Vagina (tissue), 2 donors: ENCODE results near the gene MAML1. TPM values are rescaled to one million over a fixed set of nuclear protein-coding genes. Genes with fewer than 3 reads are reported as not detected.
"Not testable (repeated sequence)": the region's sequence is repeated elsewhere in the genome, so short reads cannot be mapped to it uniquely, and the experiment has no call there.

Experiments
- DNase-seq, 2 donors: peaks; one replicate each; pipeline ENCODE4 v3.0.0-alpha.2; 2017; ENCODE audit errors: extremely low spot score in 2 of 2
- H3K27ac ChIP-seq: fragments of 200-600 bp; sonication (generic); one replicate; pipeline ENCODE4 v1.5.1; 2019
- H3K27me3 ChIP-seq: fragments of 200-600 bp; sonication (generic); one replicate; pipeline ENCODE4 v1.5.1; 2019
- H3K36me3 ChIP-seq, 2 donors: fragments of 200-600 bp; sonication (generic); one replicate each; pipeline ENCODE4 v1.5.1; 2017 to 2019
- H3K4me1 ChIP-seq: fragments of 200-600 bp; sonication (generic); one replicate; pipeline ENCODE4 v1.5.1; 2019
- H3K4me3 ChIP-seq, 2 donors: fragments of 200-600 bp; sonication (generic); 1 replicate in 1 of 2; 2 replicates in 1 of 2; pipeline ENCODE4 v1.5.1; 2016 to 2019
- H3K9me3 ChIP-seq: fragments of 200-600 bp; sonication (generic); one replicate; pipeline ENCODE4 v1.5.1; 2019
- CTCF ChIP-seq, 3 experiments: fragments of 450-650 bp in 2 of 3; fragments of 200-600 bp in 1 of 3; sonication (generic) in 1 of 3; IDR thresholded peaks; one replicate each; pipeline ENCODE4 v1.5.1; 2017 to 2019; ENCODE audit warnings: antibody characterized with exemption in 3 of 3, mild to moderate bottlenecking in 2 of 3, moderate library complexity in 2 of 3
- POLR2A ChIP-seq, 2 donors: fragments of 450-650 bp; IDR thresholded peaks; one replicate each; pipeline ENCODE4 v1.6.1; 2017; ENCODE audit warnings: antibody characterized with exemption in 2 of 2, mild to moderate bottlenecking in 2 of 2, moderate library complexity in 2 of 2
- POLR2AphosphoS5 ChIP-seq, 2 donors: sonication (generic); formaldehyde crosslinking; IDR thresholded peaks; one replicate each; pipeline ENCODE4 v1.9.0; 2017; ENCODE audit warnings: antibody characterized with exemption in 2 of 2, mild to moderate bottlenecking in 2 of 2, low read depth in 1 of 2; ENCODE audit not compliant: insufficient read depth in 1 of 2
- intact Hi-C: fragments of 100-400 bp; cut with DNase I; formaldehyde crosslinking; loops from one replicate; pipeline ENCODE4 v1.15.1; 2023
- total RNA-seq: library from RNA; depleted of rRNA; stranded (reverse); fragments of >200 nt; gene quantifications from one replicate; pipeline ENCODE4 v1.2.3, GENCODE V29; 2016

Gene MAML1
- total RNA-seq: 25.3 TPM

- Histone ChIP-seq H3K4me1 (peaks cover 48% of the 10 kb centered on the region), H3K27me3 (no peaks in the 10 kb centered on the region), H3K4me3 (peak within 1 kb of the TSS; percentile 80 to 98), H3K9me3 (no peaks in the 10 kb centered on the region), H3K27ac (peak within 1 kb of the TSS; percentile 95), H3K36me3 (peaks cover 4 to 35% of the 10 kb centered on the region in 2 donors)
- TF ChIP-seq CTCF (IDR thresholded peaks at IDR 0.05): no peak
- TF ChIP-seq POLR2A (IDR thresholded peaks at IDR 0.05): peak; percentile 47 to 77
- TF ChIP-seq POLR2AphosphoS5 (IDR thresholded peaks at IDR 0.05; ENCODE audit: insufficient read depth in 1 of 2, low read depth in 1 of 2): peak; percentile 87 to 96
- DNase-seq: peak; percentile 100
- intact Hi-C loops: loop anchor here (2.0 kb wide), 1 partner anchor 34 kb away; the partner anchor contains the start of gene CANX
Observed at GRCh38 chr5:179732412-179732917, at the start of gene MAML1. TSS of gene MAML1 (plus strand) at chr5:179732822. CDS start at chr5:179733113, 291 bp downstream.

- H3K27me3 ChIP-seq, H3K36me3 ChIP-seq, H3K4me3 ChIP-seq, H3K9me3 ChIP-seq, DNase-seq, H3K27ac ChIP-seq, H3K4me1 ChIP-seq: not testable (repeated sequence)
- intact Hi-C loops: loop anchor here (10.0 kb wide), 1 partner anchor 106 kb away; the partner anchor contains the start of gene LTC4S
Observed at GRCh38 chr5:179689212-179689611, 43.4 kb upstream of the MAML1 start.

- intact Hi-C loops: no loop called here
- Histone ChIP-seq H3K9me3 (no peaks in the 10 kb centered on the region), H3K27me3 (no peaks in the 10 kb centered on the region), H3K4me1 (peaks cover 13% of the 10 kb centered on the region), H3K27ac (no peak overlapping the region), H3K36me3 (no peaks in the 10 kb centered on the region), H3K4me3 (no peak overlapping the region)
- DNase-seq: no peak
- TF ChIP-seq CTCF (IDR thresholded peaks at IDR 0.05) (no peak), POLR2AphosphoS5 (IDR thresholded peaks at IDR 0.05; ENCODE audit: insufficient read depth in 1 of 2, low read depth in 1 of 2) (no peak), POLR2A (IDR thresholded peaks at IDR 0.05) (no peak)
Observed at GRCh38 chr5:179694561-179694960, 38.1 kb upstream of the MAML1 start.

- H3K9me3 ChIP-seq: no peaks in the 10 kb centered on the region
- no peaks in the 10 kb centered on the region for H3K36me3 ChIP-seq
- H3K4me3 ChIP-seq: no peak overlapping the region
- TF ChIP-seq POLR2A (IDR thresholded peaks at IDR 0.05) (no peak), CTCF (IDR thresholded peaks at IDR 0.05) (no peak), POLR2AphosphoS5 (IDR thresholded peaks at IDR 0.05; ENCODE audit: insufficient read depth in 1 of 2, low read depth in 1 of 2) (no peak)
- no peak overlapping the region for H3K27ac ChIP-seq
- intact Hi-C loops: no loop called here
- H3K27me3 ChIP-seq: no peaks in the 10 kb centered on the region
- peaks cover 31% of the 10 kb centered on the region for H3K4me1 ChIP-seq
- DNase-seq: no peak
Observed at GRCh38 chr5:179696603-179697002, 36.0 kb upstream of the MAML1 start.

- H3K4me1 ChIP-seq: peaks cover 36% of the 10 kb centered on the region
- no peaks in the 10 kb centered on the region for H3K9me3 ChIP-seq
- no peak for DNase-seq
- no peaks in the 10 kb centered on the region for H3K36me3 ChIP-seq
- intact Hi-C loops: no loop called here
- H3K27ac ChIP-seq: peak overlapping the region; percentile 96
- TF ChIP-seq CTCF (IDR thresholded peaks at IDR 0.05) (no peak), POLR2AphosphoS5 (IDR thresholded peaks at IDR 0.05; ENCODE audit: insufficient read depth in 1 of 2, low read depth in 1 of 2) (no peak), POLR2A (IDR thresholded peaks at IDR 0.05) (no peak)
- H3K27me3 ChIP-seq: no peaks in the 10 kb centered on the region
- no peak overlapping the region for H3K4me3 ChIP-seq
Observed at GRCh38 chr5:179697108-179697507, 35.5 kb upstream of the MAML1 start.

- Histone ChIP-seq H3K4me3 (peak overlapping the region; percentile 74 to 91), H3K4me1 (peaks cover 38% of the 10 kb centered on the region), H3K27ac (peak overlapping the region; percentile 96)
- DNase-seq, H3K27me3 ChIP-seq, intact Hi-C loops, H3K9me3 ChIP-seq, H3K36me3 ChIP-seq: not testable (repeated sequence)
Observed at GRCh38 chr5:179697543-179697942, 35.1 kb upstream of the MAML1 start.
